ENCODE results near the gene IGSF21.

- no peak for TF ChIP-seq POLR2A (IDR thresholded peaks at IDR 0.05; ENCODE audit: low read depth, low read length)
- TF ChIP-seq, protein P1, sequence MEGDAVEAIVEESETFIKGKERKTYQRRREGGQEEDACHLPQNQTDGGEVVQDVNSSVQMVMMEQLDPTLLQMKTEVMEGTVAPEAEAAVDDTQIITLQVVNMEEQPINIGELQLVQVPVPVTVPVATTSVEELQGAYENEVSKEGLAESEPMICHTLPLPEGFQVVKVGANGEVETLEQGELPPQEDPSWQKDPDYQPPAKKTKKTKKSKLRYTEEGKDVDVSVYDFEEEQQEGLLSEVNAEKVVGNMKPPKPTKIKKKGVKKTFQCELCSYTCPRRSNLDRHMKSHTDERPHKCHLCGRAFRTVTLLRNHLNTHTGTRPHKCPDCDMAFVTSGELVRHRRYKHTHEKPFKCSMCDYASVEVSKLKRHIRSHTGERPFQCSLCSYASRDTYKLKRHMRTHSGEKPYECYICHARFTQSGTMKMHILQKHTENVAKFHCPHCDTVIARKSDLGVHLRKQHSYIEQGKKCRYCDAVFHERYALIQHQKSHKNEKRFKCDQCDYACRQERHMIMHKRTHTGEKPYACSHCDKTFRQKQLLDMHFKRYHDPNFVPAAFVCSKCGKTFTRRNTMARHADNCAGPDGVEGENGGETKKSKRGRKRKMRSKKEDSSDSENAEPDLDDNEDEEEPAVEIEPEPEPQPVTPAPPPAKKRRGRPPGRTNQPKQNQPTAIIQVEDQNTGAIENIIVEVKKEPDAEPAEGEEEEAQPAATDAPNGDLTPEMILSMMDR (conservative IDR thresholded peaks at IDR 0.05; ENCODE audit: low read depth, low read length), result no peak
- TF ChIP-seq SMC3 (IDR thresholded peaks at IDR 0.05; ENCODE audit: low read depth, low read length), result no peak
- no peak for TF ChIP-seq CEBPB (IDR thresholded peaks at IDR 0.05; ENCODE audit: low read depth, low read length)
- no peak for TF ChIP-seq RAD21 (IDR thresholded peaks at IDR 0.05; ENCODE audit: low read length)
- TF ChIP-seq MAZ (IDR thresholded peaks at IDR 0.05; ENCODE audit: borderline replicate concordance, low read depth, low read length), result no peak
- no peak for TF ChIP-seq CHD1 (IDR thresholded peaks at IDR 0.05; ENCODE audit: low read depth, low read length)
- no peak for TF ChIP-seq RFX5 (IDR thresholded peaks at IDR 0.05; ENCODE audit: low read depth, low read length)
- TF ChIP-seq, protein P2, sequence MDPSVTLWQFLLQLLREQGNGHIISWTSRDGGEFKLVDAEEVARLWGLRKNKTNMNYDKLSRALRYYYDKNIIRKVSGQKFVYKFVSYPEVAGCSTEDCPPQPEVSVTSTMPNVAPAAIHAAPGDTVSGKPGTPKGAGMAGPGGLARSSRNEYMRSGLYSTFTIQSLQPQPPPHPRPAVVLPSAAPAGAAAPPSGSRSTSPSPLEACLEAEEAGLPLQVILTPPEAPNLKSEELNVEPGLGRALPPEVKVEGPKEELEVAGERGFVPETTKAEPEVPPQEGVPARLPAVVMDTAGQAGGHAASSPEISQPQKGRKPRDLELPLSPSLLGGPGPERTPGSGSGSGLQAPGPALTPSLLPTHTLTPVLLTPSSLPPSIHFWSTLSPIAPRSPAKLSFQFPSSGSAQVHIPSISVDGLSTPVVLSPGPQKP (IDR thresholded peaks at IDR 0.05; ENCODE audit: borderline replicate concordance, low read depth, low read length), result no peak
- no peak for TF ChIP-seq FOS (IDR thresholded peaks at IDR 0.05; ENCODE audit: low read depth, low read length)
- TF ChIP-seq BHLHE40 (IDR thresholded peaks at IDR 0.05; ENCODE audit: low read depth, low read length), result no peak
- TF ChIP-seq USF2 (IDR thresholded peaks at IDR 0.05; ENCODE audit: low read depth, low read length), result no peak
These were observed 237.2 kb downstream of the IGSF21 start for GRCh38 chr1:18344755-18345154.

All from IMR-90 (cell line).